ENCODE data around the gene SP3.
A peak's percentile ranks its signal among the peaks of the same experiment; 100 is the strongest.

The SP3 gene

DNA sequence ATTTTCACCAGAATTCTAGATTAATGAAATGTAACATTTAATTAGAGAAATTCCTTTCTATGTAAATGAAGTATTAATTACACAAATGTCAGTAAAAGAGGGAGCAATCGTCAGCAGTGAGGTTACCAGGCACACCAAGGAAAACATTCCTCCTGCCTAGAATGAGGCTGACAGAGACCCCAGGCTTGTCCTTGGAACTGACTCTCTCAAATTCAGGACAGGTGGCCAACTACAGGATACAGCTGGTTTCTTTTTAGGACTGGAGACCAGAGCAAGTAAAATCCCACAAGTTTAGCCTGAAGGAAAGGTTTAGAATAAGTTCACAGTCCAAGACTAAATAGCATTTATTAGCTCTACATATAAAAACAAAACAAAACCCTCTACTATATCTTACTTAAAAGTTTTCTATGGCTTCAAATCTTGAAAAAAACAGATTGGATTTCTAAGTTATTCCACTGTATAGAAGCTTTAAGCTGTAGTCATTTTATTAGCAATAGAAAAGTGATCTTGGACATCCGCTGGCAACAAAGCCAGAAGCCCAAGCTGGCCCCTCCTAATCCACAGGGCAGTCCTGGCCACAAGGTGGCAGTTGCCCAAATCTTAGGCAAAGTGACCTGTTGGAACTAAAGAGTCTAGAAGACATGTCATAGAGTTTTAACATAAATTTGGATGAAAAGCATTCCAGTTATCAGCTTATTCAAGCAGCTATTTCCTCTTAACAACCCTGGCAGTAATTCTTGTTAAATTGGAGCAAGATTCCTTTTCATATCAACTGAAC lies 81.0 kb downstream of the SP3 start:
- no peak for DNase-seq

- DNase-seq, result no peak
Measured at GRCh38 chr2:173881886-173882285, 83.3 kb downstream of the SP3 start.

GRCh38 chr2:173881461-173881860 lies 83.7 kb downstream of the SP3 start:
- DNase-seq, result peak; percentile 41 to 43

DNA sequence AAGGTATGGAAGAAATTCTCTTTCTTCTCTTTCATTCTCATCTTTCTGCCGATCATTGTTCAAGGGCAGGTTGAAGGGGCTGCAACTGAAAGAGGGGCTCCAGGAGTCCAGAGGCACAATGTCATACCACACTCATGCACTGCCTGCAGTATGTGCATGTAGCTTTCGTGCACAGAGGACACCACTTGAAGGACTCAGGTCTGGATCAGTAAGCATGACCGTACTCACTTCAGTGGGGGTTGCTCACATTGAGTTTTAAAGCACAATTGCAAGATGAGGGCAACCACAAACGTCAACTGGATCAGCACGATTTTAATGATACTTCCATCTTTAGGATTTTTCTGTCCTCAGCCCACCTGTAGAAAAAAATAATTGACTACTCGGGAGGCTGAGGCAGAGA lies 84.6 kb downstream of the SP3 start:
- no peak for DNase-seq

GRCh38 chr2:173876833-173877413 lies 88.2 kb downstream of the SP3 start:
- no peak for DNase-seq

DNA sequence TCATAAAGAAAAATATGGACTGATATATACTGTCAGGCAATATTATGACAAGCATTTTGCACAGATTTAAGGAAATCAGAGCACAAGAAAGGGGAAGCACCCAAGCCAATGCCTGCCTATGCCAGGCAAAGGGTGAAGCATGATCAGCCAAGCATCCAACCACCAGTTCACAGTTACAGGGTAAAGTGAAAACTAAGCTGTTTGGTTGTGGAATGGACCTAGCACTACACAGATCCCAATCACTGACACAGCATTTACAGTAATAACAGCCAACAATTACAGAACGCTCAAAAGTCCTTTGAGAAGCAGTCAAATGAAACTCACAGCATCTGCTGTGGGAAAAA lies 90.3 kb downstream of the SP3 start:
- no peak for DNase-seq

DNA sequence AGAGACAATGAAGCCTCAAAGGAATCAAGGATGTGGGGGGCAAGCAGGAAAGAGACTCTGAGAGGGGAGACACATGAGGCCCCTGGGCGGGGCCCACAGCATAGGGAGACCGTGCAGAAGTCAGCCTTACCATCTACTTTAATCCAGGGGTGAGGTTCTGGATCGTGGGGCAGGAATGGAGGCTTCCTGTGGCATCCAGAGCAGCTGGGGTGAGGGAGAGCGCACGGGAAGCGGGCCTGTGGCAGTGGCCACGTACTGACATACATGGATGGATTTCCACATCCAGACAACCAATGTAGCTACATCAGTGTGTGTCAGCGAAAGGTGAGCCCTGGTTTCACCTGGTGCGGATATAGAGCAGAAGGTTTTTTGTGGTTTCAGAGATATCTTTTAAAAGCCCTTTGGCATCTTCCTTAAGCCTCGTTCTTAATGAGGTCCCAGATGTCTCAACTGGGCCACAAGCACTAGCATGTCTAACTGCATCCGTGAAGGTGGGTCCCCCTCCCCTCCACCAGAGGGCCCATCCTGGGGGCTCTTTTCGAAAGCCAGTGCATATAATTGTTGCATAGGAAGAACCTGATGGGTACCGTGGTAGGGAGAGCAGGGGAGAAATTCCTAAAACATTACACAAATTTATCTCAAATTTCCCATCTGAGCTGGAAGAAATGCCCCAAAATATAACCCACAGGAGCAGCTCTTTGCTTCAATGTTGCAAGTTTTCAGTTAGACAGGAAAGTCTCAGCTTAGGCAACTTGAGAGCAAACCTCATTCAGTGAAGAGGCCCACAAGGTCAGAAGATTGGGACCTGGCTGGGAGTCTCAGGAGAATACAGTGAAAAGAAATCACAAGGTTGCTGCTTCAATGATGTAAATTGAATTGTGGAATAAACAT lies 90.9 kb downstream of the SP3 start:
- DNase-seq, result no peak

- DNase-seq, result no peak
Measured at GRCh38 chr2:173872714-173873113, 92.5 kb downstream of the SP3 start.

DNA sequence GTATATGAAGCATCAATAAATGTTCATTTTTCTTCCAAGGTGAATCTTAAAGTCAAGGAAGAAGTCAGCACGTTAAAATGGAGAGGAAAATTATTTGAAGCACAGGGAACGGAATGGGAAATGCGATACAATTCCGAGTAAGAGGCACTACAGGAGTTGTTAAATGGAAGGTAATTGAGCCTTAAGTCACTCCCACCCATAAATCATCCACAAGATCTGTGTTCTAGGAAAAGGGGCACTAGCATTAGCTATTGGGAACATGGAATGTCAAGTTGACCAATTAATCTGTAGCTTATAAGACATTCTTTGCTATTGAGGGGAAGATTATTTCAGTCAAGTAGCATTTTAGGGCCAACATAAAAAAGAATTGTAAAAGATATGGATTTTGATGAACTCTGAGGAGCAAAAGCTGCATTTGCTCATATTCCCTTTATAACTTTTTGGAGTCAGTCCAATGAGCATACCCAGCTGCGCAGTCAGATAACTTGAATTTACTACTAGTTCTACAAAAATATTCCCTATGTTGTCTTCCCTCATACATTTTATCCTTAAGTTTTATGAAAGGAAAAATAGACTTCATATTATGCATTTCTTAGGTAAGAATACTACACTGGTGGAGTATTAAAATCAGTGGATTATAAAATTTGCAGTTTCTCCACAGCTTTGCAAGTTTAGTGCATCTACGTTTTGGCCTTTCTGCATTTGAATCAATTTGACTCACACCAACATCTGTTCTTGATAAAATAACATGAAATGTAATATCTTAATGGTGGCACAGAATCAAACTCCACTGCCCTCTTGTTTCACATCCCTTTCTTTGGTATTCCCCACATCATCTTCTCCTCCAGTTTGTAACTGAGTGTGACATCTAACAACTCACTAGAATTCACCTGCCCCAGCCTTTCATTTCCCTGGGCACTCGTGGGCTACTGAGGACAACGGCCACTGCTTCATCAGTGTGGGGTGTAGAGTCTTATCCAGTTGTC lies 95.6 kb downstream of the SP3 start:
- DNase-seq, result no peak

- no peak for DNase-seq
Measured at GRCh38 chr2:173868406-173868805, 96.8 kb downstream of the SP3 start.

DNA sequence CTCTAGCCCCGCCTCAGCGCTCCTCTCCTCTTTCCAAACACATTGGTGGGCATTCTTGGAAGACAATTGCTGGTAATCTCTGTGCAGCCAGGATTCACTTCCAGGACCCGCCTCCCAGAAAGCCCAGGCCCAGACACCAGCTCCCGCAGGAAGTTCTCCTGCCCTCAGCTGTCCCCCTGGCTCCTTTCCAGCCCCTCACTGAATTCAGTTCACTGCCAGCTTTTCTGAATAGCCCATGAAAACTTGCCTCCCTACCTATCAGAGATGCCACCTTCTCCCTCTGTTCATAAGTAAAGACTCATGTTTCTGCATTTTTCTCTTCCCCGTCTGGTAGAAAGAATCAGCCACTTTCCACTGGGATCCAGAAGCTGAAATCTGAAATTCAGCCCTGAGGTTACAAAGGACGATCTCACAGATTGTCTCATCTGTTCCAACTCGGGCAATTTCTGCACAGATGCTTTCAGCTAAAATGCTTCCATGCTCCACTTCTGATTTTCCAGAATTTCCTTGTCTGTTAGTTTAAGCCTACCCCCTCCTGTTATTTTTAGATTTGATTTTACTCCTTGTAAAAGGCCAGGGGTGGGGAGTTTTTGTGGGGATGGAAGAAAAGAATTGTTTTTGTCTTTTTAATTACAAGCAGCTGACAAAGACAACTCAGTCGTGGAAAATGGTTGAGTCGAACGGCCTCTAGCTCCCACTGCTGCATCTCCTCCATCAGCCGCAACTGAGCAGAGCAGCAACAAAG lies 98.1 kb downstream of the SP3 start:
- DNase-seq, result peak in 1 of 2 experiments; percentile 11

DNA sequence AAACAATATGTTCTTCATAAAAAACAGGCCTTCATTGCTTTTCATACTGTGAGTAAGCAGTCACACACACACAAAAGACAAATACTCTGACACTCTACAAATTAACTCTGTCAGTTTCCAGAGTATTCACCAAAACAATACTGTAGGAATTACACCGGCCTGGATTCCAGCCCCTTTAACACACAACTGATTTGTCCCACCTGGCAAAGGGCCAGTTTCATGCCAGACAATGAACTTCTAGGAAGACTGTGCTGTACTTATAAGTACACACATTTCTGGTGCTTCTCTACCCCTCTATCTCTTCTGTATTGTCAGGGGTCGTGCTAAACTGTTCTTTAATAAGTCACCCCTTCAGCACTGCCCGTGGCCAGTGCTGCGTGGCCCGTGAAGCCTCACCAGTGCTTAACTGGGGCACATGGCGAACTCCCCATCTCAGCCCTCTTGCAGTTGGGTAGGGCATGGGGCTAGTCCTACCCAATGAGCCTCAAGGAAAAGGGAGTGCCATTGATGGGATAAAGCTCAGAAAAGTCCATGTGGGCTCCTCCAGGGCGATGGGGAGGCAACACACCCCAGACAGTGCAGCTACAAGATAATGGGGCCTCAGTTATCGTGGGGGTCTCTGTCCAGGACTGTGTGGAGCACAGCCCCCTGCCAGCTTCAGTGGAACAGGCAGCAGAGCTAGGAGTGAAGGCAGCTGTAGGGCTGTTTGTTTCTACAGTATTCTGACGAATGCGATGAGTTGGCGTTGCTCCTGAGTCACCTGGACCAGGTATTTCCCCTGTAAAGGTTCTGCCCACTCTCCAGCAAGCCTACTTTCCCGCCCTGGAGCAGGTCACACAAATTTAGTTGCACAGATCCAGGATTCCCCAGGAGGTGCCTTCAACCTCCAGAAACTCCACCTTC lies 99.0 kb downstream of the SP3 start:
- DNase-seq, result no peak

DNA sequence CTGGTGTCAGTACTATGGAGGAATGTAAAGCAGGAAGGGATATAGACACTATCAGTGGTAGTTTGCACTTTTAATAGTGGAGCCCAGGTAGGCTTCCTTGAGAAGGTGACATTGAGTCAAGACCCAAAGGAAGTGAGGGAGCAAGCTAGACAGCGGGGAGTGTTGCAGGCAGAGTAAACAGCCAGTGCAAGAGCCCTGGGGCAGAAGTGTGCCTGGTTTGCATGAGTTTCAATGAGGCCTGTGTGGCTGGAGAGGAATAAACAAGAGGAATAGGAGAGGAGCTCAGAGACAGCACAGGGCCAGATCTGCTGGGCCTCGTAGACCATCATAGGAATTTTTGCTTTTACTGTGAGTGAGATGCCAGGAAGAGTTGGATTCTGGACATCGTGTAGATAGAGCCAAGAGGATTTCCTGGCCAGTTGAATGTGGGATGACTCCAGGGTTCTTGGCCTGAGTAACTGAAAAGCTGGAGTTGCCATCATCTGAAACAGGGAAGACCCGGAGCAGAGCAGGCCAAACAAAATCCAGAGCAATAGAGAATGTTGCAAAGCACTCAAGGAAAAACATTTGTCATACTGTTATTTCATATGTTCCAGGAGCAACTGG lies 102.5 kb downstream of the SP3 start:
- no peak for DNase-seq

DNA sequence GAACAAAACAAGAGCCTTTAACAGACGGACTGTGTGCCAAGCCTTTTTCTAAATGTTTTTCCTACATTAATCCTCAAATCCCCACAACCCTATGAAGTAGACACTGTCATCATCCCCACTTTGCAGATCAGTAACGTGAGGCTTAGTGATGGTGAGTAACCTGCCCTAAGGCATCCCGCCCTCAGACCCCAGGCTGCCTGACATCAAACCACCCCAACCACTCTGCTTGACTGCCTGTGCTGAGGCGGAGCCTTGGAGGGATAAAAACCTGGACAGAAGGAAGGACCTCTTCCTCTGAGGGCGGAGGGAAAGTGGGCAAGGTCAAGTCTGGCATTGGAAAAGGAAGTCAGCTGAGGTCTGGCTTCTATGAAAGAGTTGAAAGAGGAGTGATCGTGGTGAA lies 104.6 kb downstream of the SP3 start:
- no peak for DNase-seq

GRCh38 chr2:173860082-173860481 lies 105.1 kb downstream of the SP3 start:
- DNase-seq, result no peak

GRCh38 chr2:173858291-173858731 lies 106.9 kb downstream of the SP3 start:
- DNase-seq, result peak in 1 of 2 experiments; percentile 1

Measured in SHP77 (cell line).